Activated T-helper 1 cell treated with anti-CD3 and anti-CD28 coated beads, Interleukin-12 subunit alpha, Interleukin-12 subunit beta, Interleukin-2, Interleukin-4 antibody, amounts not matched to agents 30 ng/mL and 10 ng/mL and 1 ng/mL, durations not matched to agents 14 hours and 24 hours and 36 hours (primary cell): Measurements from ENCODE around the gene RBBP8NL. TPM values are rescaled to one million over a fixed set of nuclear protein-coding genes. Genes with fewer than 3 reads are reported as not detected.

ENCODE experiments used
- DNase-seq: peaks from one replicate; pipeline ENCODE4 v3.0.0; 2021; ENCODE audit warnings: low spot score
- H3K27ac Mint-ChIP-seq: one replicate; pipeline ENCODE4 v1.8.0; 2021; ENCODE audit warnings: mild to moderate bottlenecking, mixed read lengths
- H3K27me3 Mint-ChIP-seq: one replicate; pipeline ENCODE4 v1.8.0; 2022; ENCODE audit warnings: mild to moderate bottlenecking, moderate library complexity, mixed read lengths; ENCODE audit not compliant: insufficient read depth
- H3K36me3 Mint-ChIP-seq: one replicate; pipeline ENCODE4 v1.8.0; 2021; ENCODE audit warnings: low read depth, mixed read lengths
- H3K4me1 Mint-ChIP-seq: one replicate; pipeline ENCODE4 v1.8.0; 2021; ENCODE audit warnings: low read depth, mixed read lengths
- H3K4me3 Mint-ChIP-seq: one replicate; pipeline ENCODE4 v1.8.0; 2021; ENCODE audit warnings: mild to moderate bottlenecking, moderate library complexity, mixed read lengths
- H3K9me3 Mint-ChIP-seq: one replicate; pipeline ENCODE4 v1.8.0; 2021; ENCODE audit warnings: mixed read lengths
- intact Hi-C: fragments of 100-400 bp; cut with micrococcal nuclease; formaldehyde crosslinking; loops from one replicate; pipeline ENCODE4 v1.15.1; 2024
- total RNA-seq: library from RNA; stranded (reverse); gene quantifications from 2 replicates; pipeline ENCODE4 v1.2.3, GENCODE V29; 2022

The RBBP8NL gene
- total RNA-seq, 1 donor from 2014 or later = not detected

GRCh38 chr20:62362991-62363919, 64.1 kb downstream of the RBBP8NL start:
- no peaks in the 10 kb centered on the region for H3K9me3 Mint-ChIP-seq
- intact Hi-C loops = no loop called here
- H3K4me1 Mint-ChIP-seq = no peaks in the 10 kb centered on the region
- no peak overlapping the region for H3K27ac Mint-ChIP-seq
- no peak for DNase-seq
- no peak overlapping the region for H3K4me3 Mint-ChIP-seq
- peaks cover 13% of the 10 kb centered on the region for H3K27me3 Mint-ChIP-seq
- H3K36me3 Mint-ChIP-seq = no peaks in the 10 kb centered on the region

DNA sequence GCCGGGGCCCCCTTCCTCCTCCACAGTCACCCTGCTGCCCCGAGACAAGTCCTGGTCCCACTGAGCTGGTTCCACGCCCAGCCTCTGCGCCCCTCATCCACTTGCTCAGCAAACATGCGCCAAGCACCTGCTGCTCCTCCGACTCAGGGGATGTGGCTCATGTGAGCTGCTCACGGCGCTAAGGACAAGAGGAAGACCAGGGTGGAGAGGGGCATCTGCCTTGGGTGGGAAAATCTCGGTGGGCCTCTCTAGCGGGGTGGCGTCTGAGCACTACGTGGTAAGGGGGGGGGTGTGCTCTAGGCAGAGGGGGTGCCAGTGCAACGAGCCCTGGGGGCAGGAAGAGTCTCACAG, 64.8 kb downstream of the RBBP8NL start:
- intact Hi-C loops = no loop called here
- DNase-seq = no peak
- Mint-ChIP-seq H3K36me3 (no peaks in the 10 kb centered on the region), H3K27me3 (peaks cover 10% of the 10 kb centered on the region), H3K4me3 (no peak overlapping the region), H3K9me3 (no peaks in the 10 kb centered on the region), H3K4me1 (no peaks in the 10 kb centered on the region), H3K27ac (no peak overlapping the region)

- no peaks in the 10 kb centered on the region for H3K9me3 Mint-ChIP-seq
- DNase-seq = no peak
- intact Hi-C loops = no loop called here
- no peaks in the 10 kb centered on the region for H3K36me3 Mint-ChIP-seq
- peaks cover 9% of the 10 kb centered on the region for H3K27me3 Mint-ChIP-seq
- H3K27ac Mint-ChIP-seq = no peak overlapping the region
- H3K4me3 Mint-ChIP-seq = no peak overlapping the region
- H3K4me1 Mint-ChIP-seq = no peaks in the 10 kb centered on the region
Measured at GRCh38 chr20:62361799-62362589, 65.3 kb downstream of the RBBP8NL start.

DNA sequence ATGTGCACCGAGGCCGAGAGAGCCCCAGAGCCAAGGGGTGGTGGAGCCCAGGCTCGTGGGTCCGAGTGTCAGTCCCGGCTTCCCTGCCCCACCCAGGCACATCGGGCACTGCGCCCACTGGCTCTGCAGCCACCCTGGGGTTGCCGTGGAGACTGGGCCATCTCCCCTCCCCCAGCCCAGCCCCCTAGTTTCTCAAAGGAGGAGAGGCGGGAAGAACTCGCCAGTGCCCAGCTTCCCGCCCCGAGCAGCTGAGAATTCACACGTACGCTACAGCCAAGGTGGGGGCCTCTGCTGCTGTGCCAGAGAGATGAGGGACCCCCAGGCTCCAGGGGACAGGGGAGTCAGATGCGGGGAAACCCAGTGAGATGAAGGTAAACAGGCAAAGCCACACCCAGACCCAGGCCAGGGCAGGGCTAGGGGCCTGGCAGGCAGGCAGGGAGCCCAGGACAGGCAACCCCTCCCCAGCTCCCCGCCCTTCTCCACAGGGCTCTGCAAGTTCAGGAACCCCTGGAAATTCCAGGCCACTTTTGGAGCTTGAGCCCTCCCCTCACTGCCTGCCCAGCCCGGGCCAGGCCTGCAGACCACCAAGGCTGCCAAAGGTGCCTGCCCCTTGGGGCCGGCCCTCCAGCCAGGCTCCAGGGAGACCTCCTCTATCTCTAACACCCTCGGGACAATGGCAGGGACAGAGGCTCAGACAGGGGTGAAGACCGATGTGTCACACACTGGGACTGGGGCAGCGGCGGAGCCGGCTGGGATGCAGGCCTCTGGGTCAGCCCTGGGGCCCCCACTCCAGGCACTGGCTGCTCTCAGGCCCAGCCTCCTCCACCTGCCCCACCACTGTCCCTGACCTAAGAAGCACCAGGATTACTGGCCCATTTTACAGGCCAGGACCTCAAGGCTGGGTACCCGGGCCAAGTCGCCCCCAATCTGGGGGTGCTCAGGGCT, 66.2 kb downstream of the RBBP8NL start:
- peaks cover 9% of the 10 kb centered on the region for H3K27me3 Mint-ChIP-seq
- no peak overlapping the region for H3K4me3 Mint-ChIP-seq
- DNase-seq = no peak
- intact Hi-C loops = no loop called here
- no peaks in the 10 kb centered on the region for H3K4me1 Mint-ChIP-seq
- no peaks in the 10 kb centered on the region for H3K36me3 Mint-ChIP-seq
- no peak overlapping the region for H3K27ac Mint-ChIP-seq
- no peaks in the 10 kb centered on the region for H3K9me3 Mint-ChIP-seq

Other genes starting within 250 kb of the RBBP8NL start
- gene MTG2, start 244.5 kb downstream of the RBBP8NL start, total RNA-seq = 45.4 and 46.3 TPM in 2 replicates
- gene HRH3, start 207.3 kb downstream of the RBBP8NL start, total RNA-seq = not detected in 2 replicates
- gene OSBPL2, start 189.0 kb downstream of the RBBP8NL start, total RNA-seq = 27.0 and 31.6 TPM in 2 replicates
- 181 and 188 TPM in 2 replicates for gene ADRM1, start 124.5 kb downstream of the RBBP8NL start, total RNA-seq
- 0.83 and 1.2 TPM in 2 replicates for gene LAMA5, start 60.2 kb downstream of the RBBP8NL start, total RNA-seq
- 1,907 and 1,920 TPM in 2 replicates for gene RPS21, start 40.4 kb downstream of the RBBP8NL start, total RNA-seq
- gene CABLES2, start 20.3 kb downstream of the RBBP8NL start, total RNA-seq = 12.9 and 15.7 TPM in 2 replicates
- gene GATA5, start 48.5 kb upstream of the RBBP8NL start, total RNA-seq = not detected in 2 replicates
- 47.6 and 49.8 TPM in 2 replicates for gene SLCO4A1, start 215.0 kb upstream of the RBBP8NL start, total RNA-seq